Trophoblast cell (in vitro differentiated cells and primary cell): ENCODE results near the gene PRKN.

ENCODE experiments used
- DNase-seq, 2 donors: peaks; one replicate each; pipeline ENCODE4 v3.0.0-alpha.2; 2016
- H2AFZ ChIP-seq: 2 replicates; pipeline ENCODE4 v1.6.1; 2013; ENCODE audit warnings: low read length, moderate library complexity, mild to moderate bottlenecking; ENCODE audit not compliant: insufficient read depth, poor library complexity
- H2AK5ac ChIP-seq: 2 replicates; pipeline ENCODE4 v1.6.1; 2013; ENCODE audit warnings: mild to moderate bottlenecking, low read length
- H2BK120ac ChIP-seq: 2 replicates; pipeline ENCODE4 v1.6.1; 2013; ENCODE audit warnings: low read length, mild to moderate bottlenecking, moderate library complexity; ENCODE audit not compliant: insufficient read depth, poor library complexity
- H2BK12ac ChIP-seq: 2 replicates; pipeline ENCODE4 v1.6.1; 2013; ENCODE audit warnings: mild to moderate bottlenecking, low read length, moderate library complexity
- H2BK5ac ChIP-seq: 2 replicates; pipeline ENCODE4 v1.6.1; 2013; ENCODE audit warnings: low read length, low read depth, moderate library complexity, mild to moderate bottlenecking; ENCODE audit not compliant: poor library complexity
- H3K14ac ChIP-seq: 2 replicates; pipeline ENCODE4 v1.6.1; 2013; ENCODE audit warnings: mild to moderate bottlenecking, low read length
- H3K18ac ChIP-seq: 2 replicates; pipeline ENCODE4 v1.6.1; 2013; ENCODE audit warnings: mild to moderate bottlenecking, low read length
- H3K23ac ChIP-seq: 2 replicates; pipeline ENCODE4 v1.6.1; 2013; ENCODE audit warnings: low read length
- H3K27ac ChIP-seq: 2 replicates; pipeline ENCODE4 v1.5.1; 2013; ENCODE audit warnings: low read depth, mild to moderate bottlenecking, inconsistent platforms, low read length, moderate library complexity
- H3K27me3 ChIP-seq: 2 replicates; pipeline ENCODE4 v1.6.1; 2013; ENCODE audit warnings: inconsistent platforms, mild to moderate bottlenecking, low read length, moderate library complexity; ENCODE audit not compliant: insufficient read depth
- H3K36me3 ChIP-seq, 2 experiments: 1 replicate in 1 of 2; 2 replicates in 1 of 2; pipeline ENCODE4 v1.6.1; 2013; ENCODE audit warnings: low read length in 2 of 2, mild to moderate bottlenecking in 2 of 2, moderate library complexity in 1 of 2; ENCODE audit not compliant: insufficient read depth in 2 of 2, control insufficient read depth in 1 of 2
- H3K4ac ChIP-seq: 2 replicates; pipeline ENCODE4 v1.6.1; 2013; ENCODE audit warnings: low read depth, mild to moderate bottlenecking, low read length, moderate library complexity
- H3K4me1 ChIP-seq, 2 experiments: 1 replicate in 1 of 2; 2 replicates in 1 of 2; pipeline ENCODE4 v1.6.1; 2013; ENCODE audit warnings: low read length in 2 of 2, mild to moderate bottlenecking in 2 of 2, moderate library complexity in 1 of 2; ENCODE audit not compliant: insufficient read depth in 2 of 2, control insufficient read depth in 1 of 2
- H3K4me2 ChIP-seq: 2 replicates; pipeline ENCODE4 v1.6.1; 2013; ENCODE audit warnings: inconsistent platforms, mild to moderate bottlenecking, low read length, moderate library complexity
- H3K4me3 ChIP-seq: 2 replicates; pipeline ENCODE4 v1.5.1; 2013; ENCODE audit warnings: mild to moderate bottlenecking, low read depth, low read length, inconsistent platforms
- H3K79me1 ChIP-seq: one replicate; pipeline ENCODE4 v1.6.1; 2013; ENCODE audit warnings: low read length
- H3K79me2 ChIP-seq: 2 replicates; pipeline ENCODE4 v1.6.1; 2013; ENCODE audit warnings: low read length, mild to moderate bottlenecking; ENCODE audit not compliant: control insufficient read depth, insufficient read depth, poor library complexity
- H3K9ac ChIP-seq: 2 replicates; pipeline ENCODE4 v1.6.1; 2013; ENCODE audit warnings: mild to moderate bottlenecking, low read length
- H3K9me3 ChIP-seq: 2 replicates; pipeline ENCODE4 v1.6.1; 2013; ENCODE audit warnings: low read depth, mild to moderate bottlenecking, control low read depth, inconsistent platforms, low read length; ENCODE audit not compliant: insufficient read depth
- H4K12ac ChIP-seq: 2 replicates; pipeline ENCODE4 v1.6.1; 2013; ENCODE audit warnings: low read depth, mild to moderate bottlenecking, low read length, moderate library complexity
- H4K8ac ChIP-seq: 2 replicates; pipeline ENCODE4 v1.6.1; 2013; ENCODE audit warnings: low read depth, mild to moderate bottlenecking, low read length, moderate library complexity
- H4K91ac ChIP-seq: one replicate; pipeline ENCODE4 v1.6.1; 2013; ENCODE audit warnings: low read depth, mild to moderate bottlenecking, low read length, moderate library complexity
- WGBS: extraction: QIAGEN DNeasy Blood & Tissue Kit; methylation state at CpG from one replicate; pipeline ENCODE4 v1.1.7; 2013; ENCODE audit warnings: missing lambda C conversion rate; ENCODE audit not compliant: insufficient read length, insufficient coverage; ENCODE audit errors: extremely low coverage; 5-methylcytosine and 5-hydroxymethylcytosine counted together

PRKN gene

DNA sequence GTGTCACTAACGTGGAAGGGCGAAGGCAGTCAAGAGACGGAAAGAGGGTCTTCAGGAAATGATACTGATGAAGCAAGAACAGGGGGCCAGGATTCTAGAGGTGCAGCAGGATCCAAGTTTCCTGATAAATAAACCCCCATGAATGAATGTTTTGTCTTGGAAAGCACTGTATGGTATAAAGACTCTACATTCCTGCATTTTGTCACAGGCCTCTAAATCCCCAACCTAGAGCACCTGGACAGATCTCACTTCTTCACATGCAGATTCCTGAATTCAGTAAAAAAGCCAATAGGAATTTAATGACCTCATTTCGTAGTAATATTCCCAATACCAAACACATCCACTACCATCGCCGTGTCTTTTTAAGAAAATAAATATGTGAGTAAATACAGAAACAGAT is 577.8 kb downstream of the PRKN start:
- Histone ChIP-seq H3K27me3 (no peaks in the 10 kb centered on the region), H2BK120ac (no peak overlapping the region), H4K12ac (no peak overlapping the region), H4K91ac (no peak overlapping the region), H3K18ac (no peak overlapping the region), H3K27ac (no peak overlapping the region), H3K23ac (no peak overlapping the region), H3K79me1 (no peaks in the 10 kb centered on the region), H2BK12ac (no peak overlapping the region), H4K8ac (no peak overlapping the region), H3K4me2 (no peak overlapping the region), H3K4me1 (no peaks in the 10 kb centered on the region), H2AK5ac (no peak overlapping the region), H3K14ac (no peak overlapping the region), H3K4ac (no peak overlapping the region), H3K4me3 (no peak overlapping the region), H3K9me3 (peaks cover 4% of the 10 kb centered on the region), H2AFZ (no peak overlapping the region), H3K79me2 (no peaks in the 10 kb centered on the region), H2BK5ac (no peak overlapping the region), H3K36me3 (no peaks in the 10 kb centered on the region), H3K9ac (no peak overlapping the region)
- no peak for DNase-seq
- no CpG with 5 or more reads among the region's 6 CpGs for WGBS

DNA sequence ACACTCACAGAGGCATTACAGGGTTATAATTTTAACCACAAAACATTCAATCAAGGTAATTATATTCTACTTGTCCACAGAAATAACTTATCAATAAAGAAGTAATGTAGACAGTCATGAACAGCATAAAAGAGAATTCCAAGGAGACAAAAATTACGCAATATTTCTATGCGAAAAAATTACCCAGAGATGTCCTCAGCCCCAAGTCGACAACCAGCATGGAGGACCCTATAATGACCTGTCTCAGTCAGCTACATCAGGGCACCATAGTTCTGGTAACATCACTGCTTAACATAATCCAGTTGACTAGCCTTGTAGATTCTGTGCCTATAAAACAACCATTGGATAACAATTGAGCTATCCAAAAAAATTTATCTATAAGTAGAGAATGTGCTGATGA is 579.8 kb downstream of the PRKN start:
- Histone ChIP-seq H3K9me3 (no peaks in the 10 kb centered on the region), H3K4me1 (no peaks in the 10 kb centered on the region), H2BK12ac (no peak overlapping the region), H2BK5ac (no peak overlapping the region), H3K27me3 (no peaks in the 10 kb centered on the region), H3K18ac (no peak overlapping the region), H3K4me2 (no peak overlapping the region), H4K91ac (no peak overlapping the region), H3K4me3 (no peak overlapping the region), H2AFZ (no peak overlapping the region), H2BK120ac (no peak overlapping the region), H3K9ac (no peak overlapping the region), H2AK5ac (no peak overlapping the region), H3K14ac (no peak overlapping the region), H4K12ac (no peak overlapping the region), H3K27ac (no peak overlapping the region), H3K79me2 (no peaks in the 10 kb centered on the region), H4K8ac (no peak overlapping the region), H3K79me1 (no peaks in the 10 kb centered on the region), H3K4ac (no peak overlapping the region), H3K23ac (no peak overlapping the region), H3K36me3 (no peaks in the 10 kb centered on the region)
- WGBS, result no CpG with 5 or more reads among the region's 3 CpGs
- no peak for DNase-seq

DNA sequence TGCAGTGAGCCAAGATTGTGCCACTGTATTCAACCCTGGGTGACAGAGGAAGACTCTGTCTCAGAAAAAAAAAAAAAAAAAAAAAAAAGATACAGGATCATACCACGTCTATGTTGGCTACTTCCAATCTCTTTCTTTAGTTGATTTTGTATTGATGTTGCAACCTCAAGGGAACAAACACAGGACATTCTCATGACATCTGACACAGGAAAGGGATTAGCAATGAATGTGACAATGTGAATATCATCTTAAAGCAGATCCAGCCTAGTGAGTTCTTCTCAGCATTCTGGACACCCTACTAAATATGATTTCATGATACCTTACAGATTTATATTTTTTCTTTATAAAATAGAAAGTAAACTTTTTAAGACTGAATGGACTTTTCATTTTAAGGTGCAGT is 580.3 kb downstream of the PRKN start:
- no peak overlapping the region for H3K4me3 ChIP-seq
- no peak overlapping the region for H3K4ac ChIP-seq
- H4K12ac ChIP-seq, result no peak overlapping the region
- no peak overlapping the region for H2BK12ac ChIP-seq
- no peaks in the 10 kb centered on the region for H3K79me1 ChIP-seq
- no peak overlapping the region for H4K8ac ChIP-seq
- H3K9me3 ChIP-seq, result no peaks in the 10 kb centered on the region
- DNase-seq, result no peak
- H3K23ac ChIP-seq, result no peak overlapping the region
- no peak overlapping the region for H2AFZ ChIP-seq
- H2AK5ac ChIP-seq, result no peak overlapping the region
- no peak overlapping the region for H4K91ac ChIP-seq
- H3K36me3 ChIP-seq, result no peaks in the 10 kb centered on the region
- H3K79me2 ChIP-seq, result no peaks in the 10 kb centered on the region
- no peaks in the 10 kb centered on the region for H3K27me3 ChIP-seq
- no peak overlapping the region for H2BK120ac ChIP-seq
- no peaks in the 10 kb centered on the region for H3K4me1 ChIP-seq
- no peak overlapping the region for H3K18ac ChIP-seq
- H3K9ac ChIP-seq, result no peak overlapping the region
- H3K27ac ChIP-seq, result no peak overlapping the region
- H3K4me2 ChIP-seq, result no peak overlapping the region
- no CpG with 5 or more reads among the region's 1 CpG for WGBS
- no peak overlapping the region for H3K14ac ChIP-seq
- no peak overlapping the region for H2BK5ac ChIP-seq

DNA sequence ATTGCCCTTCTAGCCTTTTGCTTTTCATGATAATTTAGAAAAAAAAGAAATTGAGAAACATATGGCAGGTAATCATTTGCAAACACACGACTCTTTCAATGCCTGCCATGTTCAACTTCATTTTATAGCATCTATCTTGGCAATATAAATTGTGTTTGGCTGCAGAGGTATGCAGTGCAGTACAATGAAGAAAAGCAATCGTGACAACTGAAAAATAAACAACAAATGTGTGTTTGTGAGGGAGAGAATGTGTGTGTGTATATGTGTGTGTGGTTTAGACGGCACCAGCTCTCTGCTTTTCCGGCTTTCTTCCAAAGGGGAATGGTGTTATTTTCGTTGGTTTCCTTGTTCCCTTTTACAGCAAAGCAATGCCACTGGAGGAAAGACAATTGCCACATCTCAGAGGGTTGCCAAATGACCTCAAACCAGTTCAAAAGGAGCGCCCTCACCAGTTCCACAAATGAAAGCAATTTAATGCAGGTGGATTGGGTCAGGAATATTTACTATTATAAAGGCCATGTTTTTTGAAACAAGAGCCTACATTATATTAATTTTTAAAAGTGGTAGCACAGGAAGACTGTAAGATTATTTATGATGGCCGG is 587.2 kb downstream of the PRKN start:
- Histone ChIP-seq H4K91ac (no peak overlapping the region), H3K36me3 (no peaks in the 10 kb centered on the region), H2AFZ (no peak overlapping the region), H3K4me1 (no peaks in the 10 kb centered on the region), H3K79me1 (no peaks in the 10 kb centered on the region), H3K4ac (no peak overlapping the region), H3K18ac (no peak overlapping the region), H3K79me2 (no peaks in the 10 kb centered on the region), H3K9ac (no peak overlapping the region), H2AK5ac (no peak overlapping the region), H3K23ac (no peak overlapping the region), H3K14ac (no peak overlapping the region), H3K4me3 (no peak overlapping the region), H2BK5ac (no peak overlapping the region), H3K27me3 (no peaks in the 10 kb centered on the region), H2BK12ac (no peak overlapping the region), H4K8ac (no peak overlapping the region), H2BK120ac (no peak overlapping the region), H3K9me3 (no peaks in the 10 kb centered on the region), H3K27ac (no peak overlapping the region), H3K4me2 (no peak overlapping the region), H4K12ac (no peak overlapping the region)
- no peak for DNase-seq
- WGBS, result no CpG with 5 or more reads among the region's 7 CpGs
